Right atrium auricular region (tissue), 2 donors: ENCODE data around the gene HS3ST4. TPM values are rescaled to one million over a fixed set of nuclear protein-coding genes. Genes with fewer than 3 reads are reported as not detected.

Source experiments
- DNase-seq: peaks from one replicate; pipeline ENCODE4 v3.0.0-alpha.2; 2019; ENCODE audit warnings: low spot score
- H3K27ac ChIP-seq, 2 donors: fragments of 200-600 bp; sonication (generic); 1 replicate in 1 of 2; 2 replicates in 1 of 2; pipeline ENCODE4 v1.5.1; 2016 to 2019
- H3K27me3 ChIP-seq, 2 donors: fragments of 200-600 bp; sonication (generic); one replicate each; pipeline versions ENCODE4 v1.5.1 to v1.6.0; 2017 to 2019
- H3K36me3 ChIP-seq: fragments of 200-600 bp; sonication (generic); one replicate; pipeline ENCODE4 v1.5.1; 2016
- H3K4me1 ChIP-seq, 2 donors: fragments of 200-600 bp; sonication (generic); one replicate each; pipeline versions ENCODE4 v1.5.1 to v1.6.0; 2017 to 2019
- H3K4me3 ChIP-seq, 2 donors: fragments of 200-600 bp; sonication (generic); 1 replicate in 1 of 2; 2 replicates in 1 of 2; pipeline ENCODE4 v1.5.1; 2017 to 2019; ENCODE audit warnings: mild to moderate bottlenecking in 1 of 2, moderate library complexity in 1 of 2
- H3K9me3 ChIP-seq, 2 donors: fragments of 200-600 bp; sonication (generic); one replicate each; pipeline ENCODE4 v1.5.1; 2019
- total RNA-seq, 2 donors: library from RNA; depleted of rRNA; stranded (reverse); fragments of >200 nt; gene quantifications; one replicate each; pipeline ENCODE4 v1.1.0, GENCODE V29; 2016
- TF ChIP-seq, protein P1 (sequence below), 2 donors: fragments of 200-600 bp; sonication (generic); IDR thresholded peaks; one replicate each; pipeline ENCODE4 v1.5.1; 2019; ENCODE audit warnings: antibody characterized with exemption in 2 of 2

Gene HS3ST4
- total RNA-seq, 2 donors from 2014 or later: not detected

DNA sequence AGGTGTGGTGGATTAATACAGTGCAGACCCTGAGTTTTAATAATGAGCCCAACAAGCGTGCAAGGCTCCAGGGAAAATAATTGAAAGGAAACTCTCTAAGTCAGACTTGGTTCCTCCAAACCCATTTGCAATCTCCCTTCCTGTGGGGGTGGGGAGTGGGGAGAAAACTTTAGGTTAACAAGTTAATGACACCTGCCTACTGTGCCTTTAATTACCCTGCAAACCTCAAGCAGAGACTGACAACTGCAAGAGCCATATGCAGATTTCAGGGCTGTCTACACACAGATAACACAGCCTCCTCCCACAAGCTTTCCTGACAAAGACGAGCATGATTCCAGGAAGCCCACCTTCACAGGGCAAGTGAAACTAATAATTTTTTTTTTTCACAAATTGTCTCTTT lies 359.3 kb downstream of the HS3ST4 start:
- TF ChIP-seq, protein P1, sequence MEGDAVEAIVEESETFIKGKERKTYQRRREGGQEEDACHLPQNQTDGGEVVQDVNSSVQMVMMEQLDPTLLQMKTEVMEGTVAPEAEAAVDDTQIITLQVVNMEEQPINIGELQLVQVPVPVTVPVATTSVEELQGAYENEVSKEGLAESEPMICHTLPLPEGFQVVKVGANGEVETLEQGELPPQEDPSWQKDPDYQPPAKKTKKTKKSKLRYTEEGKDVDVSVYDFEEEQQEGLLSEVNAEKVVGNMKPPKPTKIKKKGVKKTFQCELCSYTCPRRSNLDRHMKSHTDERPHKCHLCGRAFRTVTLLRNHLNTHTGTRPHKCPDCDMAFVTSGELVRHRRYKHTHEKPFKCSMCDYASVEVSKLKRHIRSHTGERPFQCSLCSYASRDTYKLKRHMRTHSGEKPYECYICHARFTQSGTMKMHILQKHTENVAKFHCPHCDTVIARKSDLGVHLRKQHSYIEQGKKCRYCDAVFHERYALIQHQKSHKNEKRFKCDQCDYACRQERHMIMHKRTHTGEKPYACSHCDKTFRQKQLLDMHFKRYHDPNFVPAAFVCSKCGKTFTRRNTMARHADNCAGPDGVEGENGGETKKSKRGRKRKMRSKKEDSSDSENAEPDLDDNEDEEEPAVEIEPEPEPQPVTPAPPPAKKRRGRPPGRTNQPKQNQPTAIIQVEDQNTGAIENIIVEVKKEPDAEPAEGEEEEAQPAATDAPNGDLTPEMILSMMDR (IDR thresholded peaks at IDR 0.05): no peak
- Histone ChIP-seq H3K4me1 (no peaks in the 10 kb centered on the region), H3K4me3 (no peak overlapping the region), H3K27ac (no peak overlapping the region), H3K27me3 (no peaks in the 10 kb centered on the region), H3K36me3 (no peaks in the 10 kb centered on the region), H3K9me3 (no peaks in the 10 kb centered on the region)
- no peak for DNase-seq

- Histone ChIP-seq H3K36me3 (no peaks in the 10 kb centered on the region), H3K4me3 (no peak overlapping the region), H3K9me3 (no peaks in the 10 kb centered on the region), H3K27me3 (no peaks in the 10 kb centered on the region), H3K4me1 (no peaks in the 10 kb centered on the region), H3K27ac (no peak overlapping the region)
- DNase-seq: no peak
- TF ChIP-seq, protein P1 (IDR thresholded peaks at IDR 0.05): no peak
Measured at GRCh38 chr16:26053889-26054288, 362.1 kb downstream of the HS3ST4 start.

GRCh38 chr16:26058326-26058725 lies 366.6 kb downstream of the HS3ST4 start:
- H3K4me1 ChIP-seq: no peaks in the 10 kb centered on the region
- no peaks in the 10 kb centered on the region for H3K27me3 ChIP-seq
- H3K27ac ChIP-seq: no peak overlapping the region
- no peak overlapping the region for H3K4me3 ChIP-seq
- H3K9me3 ChIP-seq: no peaks in the 10 kb centered on the region
- TF ChIP-seq, protein P1 (IDR thresholded peaks at IDR 0.05): no peak
- no peaks in the 10 kb centered on the region for H3K36me3 ChIP-seq
- no peak for DNase-seq

- Histone ChIP-seq H3K4me3 (no peak overlapping the region), H3K9me3 (no peaks in the 10 kb centered on the region), H3K36me3 (no peaks in the 10 kb centered on the region), H3K27ac (no peak overlapping the region), H3K4me1 (no peaks in the 10 kb centered on the region), H3K27me3 (no peaks in the 10 kb centered on the region)
- TF ChIP-seq, protein P1 (IDR thresholded peaks at IDR 0.05): no peak
- DNase-seq: no peak
Measured at GRCh38 chr16:26070302-26071100, 378.7 kb downstream of the HS3ST4 start.

DNA sequence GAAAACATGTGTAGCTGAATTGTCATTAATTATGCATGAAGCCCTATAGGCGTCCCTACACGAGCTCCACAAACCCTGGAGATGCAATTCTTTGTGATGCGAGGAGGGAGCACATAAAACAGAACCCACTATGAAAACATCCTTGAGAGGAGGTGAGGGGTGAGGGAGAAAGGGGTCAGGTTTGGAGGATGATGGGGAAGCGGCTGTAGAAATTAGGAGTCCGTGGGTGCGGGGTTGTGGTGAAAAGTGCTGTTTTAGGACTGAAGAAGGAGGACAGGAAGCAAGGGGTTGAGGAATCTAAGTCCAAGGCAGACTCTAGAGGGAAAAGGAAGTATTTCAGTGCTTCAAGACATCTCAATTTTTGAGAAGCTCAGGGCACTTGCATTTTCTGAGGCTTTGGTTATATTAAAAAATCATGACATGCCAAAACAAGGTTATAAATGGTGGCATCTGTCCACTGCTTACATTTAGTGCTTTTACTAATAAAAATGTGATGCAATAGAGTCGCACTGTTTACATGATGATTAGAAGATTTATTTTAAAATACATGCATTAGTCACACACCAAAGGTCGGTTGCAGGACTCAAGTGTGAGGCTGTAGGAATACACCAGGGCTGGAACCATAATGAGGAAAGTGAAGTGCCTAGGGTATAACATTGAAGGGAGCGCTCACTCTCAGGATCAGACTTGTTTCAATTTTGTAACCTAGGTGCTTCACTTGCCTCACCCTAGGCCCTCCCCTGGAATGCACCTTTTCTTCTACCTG lies 379.5 kb downstream of the HS3ST4 start:
- no peak for DNase-seq
- no peaks in the 10 kb centered on the region for H3K36me3 ChIP-seq
- TF ChIP-seq, protein P1 (IDR thresholded peaks at IDR 0.05): no peak

More for the DNA sequence above, 379.5 kb downstream of the HS3ST4 start:
- no peaks in the 10 kb centered on the region for H3K4me1 ChIP-seq
- H3K27ac ChIP-seq: no peak overlapping the region
- no peak overlapping the region for H3K4me3 ChIP-seq
- no peaks in the 10 kb centered on the region for H3K27me3 ChIP-seq
- H3K9me3 ChIP-seq: no peaks in the 10 kb centered on the region
